Activated CD4-positive, alpha-beta T cell treated with anti-CD3 and anti-CD28 coated beads, Interleukin-2, Interleukin-4, amounts not matched to agents 100 ng/mL and 50 ng/mL, durations not matched to agents 16 hours and 8 hours (primary cell): ENCODE data around the gene LYRM2.

Experiments used
- DNase-seq: peaks from one replicate; pipeline ENCODE4 v3.0.0-alpha.2; 2020; ENCODE audit warnings: low spot score

The LYRM2 gene, protein sequence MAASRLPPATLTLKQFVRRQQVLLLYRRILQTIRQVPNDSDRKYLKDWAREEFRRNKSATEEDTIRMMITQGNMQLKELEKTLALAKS

DNA sequence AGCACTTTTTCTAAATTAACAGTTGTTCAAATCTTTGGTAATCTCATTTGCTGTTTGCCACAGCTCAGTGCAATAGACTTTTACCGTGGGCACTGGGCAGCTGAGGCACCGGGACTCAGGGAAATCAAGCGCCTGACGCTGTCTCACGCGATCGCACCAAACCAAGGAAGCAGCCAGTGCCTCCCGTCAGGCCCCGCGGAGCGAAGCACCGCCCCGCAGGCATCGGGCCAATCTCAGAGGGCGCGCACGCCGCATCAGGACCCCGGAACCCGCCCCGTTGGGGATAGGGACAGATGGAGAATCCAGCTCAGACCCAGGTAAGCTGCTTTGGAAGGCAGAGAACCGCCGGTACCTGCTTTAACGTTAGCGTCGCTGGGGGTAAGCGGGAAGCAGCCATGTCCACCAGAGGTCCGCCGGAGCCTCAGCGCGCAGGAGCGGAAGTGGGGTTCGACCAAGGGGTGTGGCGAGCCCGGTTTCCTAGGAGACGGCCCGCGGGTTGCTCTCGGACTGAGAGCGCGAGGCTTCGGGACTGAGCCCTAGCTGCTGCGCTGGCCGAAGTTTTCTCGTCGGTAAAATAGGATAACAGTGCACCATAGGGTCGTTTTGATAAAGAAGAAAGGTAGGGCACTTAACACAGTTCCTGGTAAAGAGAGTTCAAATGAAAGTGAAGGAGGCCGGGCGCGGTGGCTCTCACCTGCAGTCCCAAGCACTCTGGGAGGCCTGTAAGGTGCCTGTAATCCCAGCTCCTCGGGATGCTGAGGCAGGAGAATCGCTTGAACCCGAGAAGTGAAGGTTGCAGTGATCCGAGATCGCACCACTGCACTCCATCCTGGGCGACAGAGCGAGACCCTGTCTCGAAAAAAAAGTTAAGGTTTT lies at the start of gene LYRM2:
LYRM2 (minus strand) TSS at position 428 of the 876 bp plus-strand sequence; CDS start at position 397, 31 bp downstream.
- peak; percentile 93 for DNase-seq

DNA sequence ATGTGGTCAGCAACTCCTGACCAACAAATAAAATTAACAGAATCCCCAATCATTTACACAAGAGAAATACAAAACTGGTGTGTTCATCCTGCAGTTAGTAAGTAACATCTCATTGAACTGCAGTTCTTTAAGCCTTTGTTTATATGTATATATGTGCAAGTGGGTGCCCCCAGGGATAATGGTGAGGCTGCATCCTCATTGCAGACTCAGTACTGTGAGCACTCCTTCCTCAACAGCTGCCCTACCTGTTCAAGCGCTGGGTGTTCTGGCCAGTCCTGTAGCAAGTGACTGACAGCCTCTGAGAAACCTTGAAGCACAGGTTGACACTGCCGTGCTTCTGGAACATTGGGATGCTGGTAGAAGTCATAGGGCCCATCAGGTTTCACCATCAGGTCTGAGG lies 49.8 kb upstream of the LYRM2 start:
- no peak for DNase-seq

DNA sequence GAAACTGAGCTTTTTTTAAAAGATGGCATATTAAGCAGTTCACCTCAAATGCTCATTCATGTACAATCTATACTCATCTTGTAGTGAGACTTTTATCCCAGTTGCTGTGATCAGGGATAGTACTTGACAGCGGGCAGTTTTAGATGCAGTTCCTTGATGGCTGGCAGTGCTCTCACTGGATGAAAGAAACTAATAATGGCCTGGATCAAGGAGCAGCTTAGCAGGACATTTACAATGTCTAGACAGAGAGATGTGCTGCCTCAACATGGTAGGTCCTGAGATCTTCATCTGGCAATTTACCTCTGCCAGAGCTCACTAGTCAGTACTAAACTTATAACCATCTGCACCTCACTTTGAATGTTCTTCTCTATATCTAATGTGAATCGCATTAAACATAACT lies 46.8 kb upstream of the LYRM2 start:
- DNase-seq, result no peak

DNA sequence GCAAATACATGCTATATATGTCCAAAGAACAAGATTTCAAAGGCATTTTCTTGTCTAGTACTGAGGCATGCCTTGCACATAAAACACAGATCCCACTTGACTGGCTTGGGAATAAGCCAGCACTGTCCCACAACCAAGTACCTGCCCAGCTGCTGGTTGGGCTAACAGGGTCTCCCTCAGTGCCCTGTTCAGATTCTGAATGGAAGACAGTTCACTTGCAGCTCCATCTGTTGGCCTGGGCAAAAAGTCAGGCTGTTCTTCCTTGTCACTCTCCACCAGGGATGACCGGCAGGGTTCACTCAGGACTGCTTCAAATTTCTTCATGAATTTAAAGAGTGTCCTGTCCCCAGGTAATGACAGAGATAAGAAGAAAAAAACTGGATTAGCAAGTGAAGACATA lies 44.4 kb upstream of the LYRM2 start:
- no peak for DNase-seq

DNA sequence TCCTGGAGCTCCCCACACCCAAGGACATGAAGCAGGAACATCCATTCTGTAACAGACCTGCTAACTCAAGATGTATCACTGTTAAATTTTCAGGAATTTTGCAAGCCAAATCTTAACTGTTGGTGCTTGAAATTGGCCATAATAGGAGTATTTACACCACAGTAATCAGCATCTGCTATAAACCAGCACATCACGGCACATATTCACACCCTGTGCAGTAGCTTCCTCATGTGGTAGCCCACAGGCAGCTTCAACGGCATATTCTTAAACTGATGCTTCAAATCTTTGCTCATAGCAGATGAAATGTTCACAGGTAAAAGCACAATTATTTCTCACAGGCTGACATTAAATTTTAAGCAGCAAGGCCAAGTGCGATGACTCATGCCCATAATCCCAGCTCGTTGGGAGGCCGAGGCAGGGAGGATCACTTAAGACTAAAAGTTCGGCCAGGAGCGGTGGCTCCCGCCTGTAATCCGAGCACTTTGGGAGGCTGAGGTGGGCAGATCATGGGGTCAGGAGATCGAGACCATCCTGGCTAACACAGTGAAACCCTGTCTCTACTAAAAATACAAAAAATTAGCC lies 43.5 kb upstream of the LYRM2 start:
- no peak for DNase-seq

DNA sequence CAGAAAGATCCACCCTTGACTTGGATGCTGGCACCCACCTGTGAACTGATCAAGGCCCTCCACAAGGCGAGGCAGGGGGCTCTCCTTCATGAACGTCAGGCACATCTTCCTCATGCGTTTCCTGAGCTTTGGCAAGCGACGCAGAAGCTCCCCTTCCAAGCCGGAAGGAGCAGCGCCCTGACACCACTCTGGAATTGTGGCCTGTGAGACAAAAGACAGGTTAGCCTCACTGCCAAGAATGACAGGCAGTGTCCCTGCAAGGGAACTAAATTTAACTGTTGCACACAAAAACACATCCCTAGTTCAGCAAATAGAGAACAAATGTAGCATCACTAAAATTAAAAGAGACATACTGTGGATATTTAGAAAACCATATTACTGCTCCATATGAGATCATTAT lies 42.0 kb upstream of the LYRM2 start:
- DNase-seq, result no peak

DNA sequence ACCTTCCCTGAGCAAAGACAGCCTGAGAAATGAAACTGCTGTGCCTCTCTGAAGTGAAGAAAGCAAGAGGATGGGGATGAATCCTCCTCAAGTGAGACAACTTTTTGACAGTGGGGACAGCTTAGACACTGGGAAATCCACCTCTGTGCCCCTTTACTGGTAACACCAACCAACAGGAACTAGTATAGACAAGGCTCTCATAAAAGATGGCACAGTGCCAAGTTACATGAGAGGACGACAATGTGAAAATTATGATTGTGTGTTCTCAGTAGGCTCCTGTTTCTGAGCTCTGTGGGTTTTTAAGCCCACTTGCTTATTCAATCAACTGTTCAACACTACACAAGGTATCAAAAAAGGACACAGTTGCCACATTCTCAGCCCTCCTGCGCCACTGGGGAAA lies 41.6 kb upstream of the LYRM2 start:
- DNase-seq, result no peak

DNA sequence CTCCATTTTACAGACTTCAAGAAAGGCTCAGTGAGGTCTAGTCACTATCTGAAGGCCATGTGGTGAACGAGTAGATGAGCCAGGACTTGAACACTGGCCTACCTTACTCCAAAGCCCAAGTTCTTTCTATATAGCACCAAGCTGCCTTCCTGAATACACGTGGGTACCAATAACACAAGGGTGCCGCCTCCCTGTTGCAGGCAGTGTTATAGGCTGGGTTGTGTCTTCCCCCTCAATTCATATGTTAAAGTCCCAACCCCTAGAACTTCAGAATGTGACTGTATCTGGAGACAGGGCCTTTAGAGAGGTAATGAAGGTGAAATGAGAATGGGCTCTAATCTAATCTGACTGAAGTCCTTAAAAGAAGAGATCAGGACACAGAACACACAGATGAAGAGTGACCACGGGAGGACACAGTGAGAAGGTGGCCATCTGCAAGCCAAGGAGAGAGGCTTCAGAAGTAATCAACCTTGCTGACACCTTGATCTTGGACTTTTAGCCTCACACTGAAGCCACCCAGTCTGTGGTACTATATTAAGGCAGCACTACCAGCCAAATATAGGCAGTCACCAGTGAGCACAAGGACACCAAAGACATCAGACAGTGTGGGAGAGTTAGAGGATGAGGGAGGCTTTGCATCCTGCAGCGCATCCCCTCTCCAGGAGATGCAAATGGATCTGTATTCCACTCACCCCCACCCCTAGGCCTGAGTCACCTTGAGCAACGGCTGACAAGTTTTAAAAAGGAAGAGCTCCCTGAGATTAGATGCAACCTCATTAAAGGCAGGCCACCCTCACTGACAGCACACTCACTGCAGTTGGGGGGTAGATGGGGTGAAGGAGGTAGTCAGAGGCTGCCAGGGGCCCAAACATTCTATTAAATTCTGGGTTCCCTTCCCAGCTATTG lies 40.9 kb upstream of the LYRM2 start:
- DNase-seq, result no peak

DNA sequence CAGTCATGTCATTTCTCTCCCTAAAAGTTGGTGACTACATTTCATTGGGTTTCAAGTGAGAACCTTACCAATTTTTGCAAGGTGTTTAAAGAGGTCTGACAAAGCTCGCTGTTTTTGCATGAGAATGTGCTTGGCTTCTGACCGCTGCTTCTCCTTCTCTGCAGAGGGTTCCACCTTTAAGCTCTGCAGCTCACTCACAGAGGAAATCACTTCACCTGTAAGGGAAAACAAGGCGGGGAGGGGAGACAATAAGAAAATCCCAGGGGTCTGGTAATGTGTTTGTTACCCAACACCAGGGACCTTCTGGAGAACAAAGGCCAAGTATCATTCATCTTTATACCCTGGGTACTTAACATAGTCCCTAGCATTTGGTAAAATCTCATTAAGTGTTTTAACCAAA lies 40.0 kb upstream of the LYRM2 start:
- no peak for DNase-seq

DNA sequence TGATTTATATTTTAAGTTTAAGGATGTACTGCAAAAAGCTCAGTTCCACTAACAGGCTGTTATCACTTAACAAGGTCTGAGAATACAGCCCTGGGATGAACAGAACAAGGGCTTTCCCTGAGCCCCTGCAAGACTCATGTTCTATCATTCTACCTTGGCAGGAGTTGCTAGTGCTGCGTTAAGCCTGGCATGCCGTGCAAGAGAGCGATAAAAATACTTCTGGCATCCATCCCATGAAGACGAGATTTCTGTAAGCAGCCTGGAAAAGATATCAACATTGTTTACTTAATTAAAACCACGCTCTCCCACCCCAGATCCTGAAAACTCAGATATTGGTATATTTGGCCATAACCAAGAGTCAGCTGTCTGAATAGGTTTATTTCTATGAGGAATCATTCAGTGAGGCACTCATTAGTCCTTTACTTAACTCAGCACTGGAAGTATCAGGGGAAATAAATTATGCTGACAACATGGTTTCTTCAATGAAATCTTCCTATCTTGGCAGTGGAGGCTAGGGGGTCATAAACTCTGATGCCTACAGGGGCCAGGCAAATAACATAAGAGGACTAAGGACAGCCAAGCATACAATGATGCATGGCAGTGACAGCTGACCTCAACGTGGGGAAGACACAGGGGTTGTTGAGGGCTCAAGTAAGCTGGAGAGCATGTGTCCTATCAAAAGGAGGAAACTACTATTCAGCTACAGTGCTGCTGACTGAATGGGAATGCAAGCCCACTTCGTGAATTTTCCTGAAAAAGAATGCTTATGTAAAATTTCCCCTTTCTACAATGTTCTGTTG lies 37.6 kb upstream of the LYRM2 start:
- no peak for DNase-seq

DNA sequence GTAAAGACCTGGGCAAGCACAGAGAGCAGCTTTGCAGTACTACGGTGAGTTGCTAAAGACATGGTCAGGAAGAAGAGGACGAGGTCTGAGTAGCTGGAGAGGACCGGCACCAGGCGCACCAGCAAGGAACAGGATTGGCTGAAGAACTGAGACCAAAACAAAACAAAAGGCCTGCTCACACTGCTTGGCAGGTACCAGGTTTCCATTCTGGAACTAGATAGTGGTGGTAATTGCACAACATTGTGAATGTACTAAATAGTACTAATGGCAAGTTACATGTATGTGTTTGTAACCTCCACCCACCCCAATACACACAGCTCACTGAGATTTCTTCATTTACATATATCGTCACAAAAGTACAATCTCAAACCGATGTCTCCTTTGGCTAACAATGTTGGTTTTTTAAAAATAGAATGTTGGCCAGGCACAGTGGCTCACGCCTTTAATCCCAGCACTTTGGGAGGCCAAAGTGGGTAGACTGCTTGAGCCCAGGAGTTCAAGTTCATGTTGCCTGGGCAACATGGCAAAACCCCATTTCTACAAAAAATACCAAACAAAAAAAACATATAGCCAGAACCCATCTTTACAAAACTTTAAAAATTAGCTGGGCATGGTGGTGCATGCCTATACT lies 32.5 kb upstream of the LYRM2 start:
- no peak for DNase-seq

DNA sequence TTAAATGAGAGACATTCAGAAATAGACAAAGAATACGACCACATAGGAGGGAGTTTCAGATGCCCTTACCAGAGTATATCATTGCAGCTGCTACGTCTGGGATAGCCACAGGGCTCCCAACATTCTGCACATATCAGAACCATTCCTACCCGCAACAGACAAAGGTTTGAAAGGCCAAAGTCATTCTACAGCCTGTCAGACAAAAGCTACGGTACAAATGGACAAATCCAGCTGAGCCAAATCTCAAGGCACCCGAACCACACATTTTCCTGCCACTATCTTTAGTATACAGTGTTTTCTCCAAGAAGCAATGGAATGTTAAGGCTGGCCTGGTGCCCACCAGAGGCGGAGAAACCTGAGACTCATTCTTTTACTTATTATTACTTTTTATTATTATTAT lies 30.5 kb upstream of the LYRM2 start:
- no peak for DNase-seq

DNA sequence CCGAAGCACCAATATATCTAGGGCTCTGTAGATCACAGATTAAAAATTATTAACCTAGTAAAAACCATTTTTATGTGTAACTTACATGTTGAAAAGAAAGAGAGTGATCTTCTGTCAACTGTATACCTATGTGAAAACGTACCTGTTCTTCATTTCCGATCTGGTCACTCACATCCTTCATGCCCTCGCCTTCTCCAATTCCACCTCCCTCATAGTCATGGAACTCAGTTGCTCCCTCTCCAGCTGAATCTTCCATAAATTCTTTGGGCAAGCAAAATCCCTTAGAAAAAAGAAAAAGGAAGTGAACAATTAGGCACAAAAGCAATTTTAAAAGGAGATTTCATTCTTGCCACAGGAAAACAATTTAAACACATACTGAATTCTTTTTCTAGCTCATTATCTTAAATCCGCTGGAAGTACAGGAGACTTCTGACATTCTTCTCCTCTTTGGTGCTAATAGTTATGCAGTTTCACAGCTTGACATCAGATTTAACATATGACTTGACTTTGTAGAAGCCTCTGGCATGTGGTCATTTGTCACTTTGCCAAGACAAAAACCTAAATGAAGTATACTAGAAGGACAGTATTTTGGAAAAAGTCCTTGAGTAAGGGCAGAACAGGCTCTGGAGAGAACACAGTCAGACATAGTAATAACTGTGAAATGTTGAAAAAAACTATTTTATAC lies 29.5 kb upstream of the LYRM2 start:
- no peak for DNase-seq

DNA sequence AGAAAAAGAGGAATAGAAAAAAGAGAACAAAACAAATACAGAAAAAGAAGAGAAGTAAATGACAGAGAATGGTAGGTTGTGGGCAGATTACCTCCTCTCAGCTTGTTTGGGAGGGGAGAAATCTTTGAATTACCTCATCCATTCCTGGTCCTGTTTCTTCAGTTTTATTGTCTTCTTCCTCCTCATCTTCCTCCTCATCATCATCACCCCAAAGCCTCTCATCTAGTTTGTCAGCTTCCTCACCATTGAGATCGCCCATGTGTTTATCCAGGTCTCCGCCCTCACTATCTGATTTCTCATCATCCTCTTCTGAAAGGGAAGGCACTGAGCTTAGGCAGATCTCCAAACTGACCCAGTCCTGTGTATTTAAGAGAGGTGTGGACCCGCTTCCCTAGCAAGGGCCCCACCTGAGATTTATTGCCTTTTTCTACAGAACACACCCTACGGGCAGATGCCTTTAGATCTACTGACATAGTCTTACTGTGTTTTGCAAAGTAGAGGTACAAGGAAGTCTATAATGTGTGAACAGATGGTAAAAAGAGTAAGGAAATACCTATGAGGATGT lies 24.2 kb upstream of the LYRM2 start:
- no peak for DNase-seq

DNA sequence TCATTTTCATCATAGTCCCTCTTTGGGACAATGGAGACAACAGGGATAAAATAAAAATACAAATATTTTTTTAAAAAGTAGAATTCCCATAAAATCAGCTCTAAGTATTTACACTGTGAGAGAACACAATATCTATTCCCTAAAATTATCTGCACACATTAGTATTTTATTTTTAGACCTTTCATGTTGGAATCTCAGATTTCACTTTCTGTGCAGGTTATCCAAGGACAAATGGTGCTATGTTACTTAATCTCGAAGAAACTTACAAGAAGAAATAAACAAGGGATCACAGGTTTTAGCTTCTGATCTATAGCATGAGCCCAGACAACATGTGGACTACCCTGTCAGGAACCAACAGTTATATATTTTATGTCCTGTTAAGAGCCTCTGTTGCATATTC lies 23.0 kb upstream of the LYRM2 start:
- no peak for DNase-seq

DNA sequence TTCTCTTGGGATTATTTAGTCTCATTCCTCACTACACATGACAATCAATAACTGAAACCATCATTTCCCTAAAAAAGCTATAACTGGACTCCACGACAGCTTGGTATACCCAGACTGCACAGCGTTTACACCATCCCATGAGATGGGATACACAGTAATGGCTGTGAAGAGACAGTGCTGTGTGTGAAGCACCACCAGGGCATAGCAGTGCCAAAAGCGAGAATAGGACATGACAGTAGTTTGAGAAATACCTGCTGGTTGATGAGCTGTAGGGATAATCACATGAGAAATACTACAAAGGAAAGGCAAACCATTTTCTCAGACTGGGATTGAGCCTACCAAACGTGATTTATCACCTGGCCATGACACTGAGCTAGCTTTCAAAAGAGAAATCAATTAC lies 22.4 kb upstream of the LYRM2 start:
- DNase-seq, result no peak

DNA sequence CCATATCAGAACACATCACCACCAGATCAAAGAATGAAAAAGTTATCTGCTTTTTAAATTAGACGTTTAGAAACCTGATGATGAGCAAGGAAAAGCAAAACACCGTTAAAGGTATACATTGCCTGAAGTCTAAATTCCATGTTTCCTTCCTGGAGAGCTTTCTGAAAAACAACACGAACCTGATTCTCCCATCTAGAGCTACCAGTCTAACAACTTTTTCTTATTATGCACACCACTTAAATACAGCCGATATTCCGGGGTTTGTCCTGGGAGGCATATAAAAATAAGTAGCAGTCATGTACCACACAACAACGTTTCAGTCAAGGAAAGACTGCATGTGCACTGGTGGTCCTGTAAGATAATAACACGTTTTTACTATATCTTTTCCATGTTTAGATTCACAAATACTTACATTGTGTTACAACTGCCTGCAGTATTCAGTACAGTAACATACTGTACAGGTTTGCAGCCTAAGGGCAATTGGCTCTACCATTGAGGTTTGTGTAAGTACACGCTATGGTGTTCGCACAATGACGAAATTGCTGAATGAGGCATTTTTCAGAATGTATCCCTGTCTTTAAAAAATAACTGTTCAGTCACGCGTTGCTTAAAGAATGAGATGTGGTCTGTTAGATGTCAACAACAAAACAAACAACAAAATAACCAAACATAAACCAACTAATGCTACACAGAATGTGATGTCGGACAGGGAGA lies 19.1 kb upstream of the LYRM2 start:
- no peak for DNase-seq

DNA sequence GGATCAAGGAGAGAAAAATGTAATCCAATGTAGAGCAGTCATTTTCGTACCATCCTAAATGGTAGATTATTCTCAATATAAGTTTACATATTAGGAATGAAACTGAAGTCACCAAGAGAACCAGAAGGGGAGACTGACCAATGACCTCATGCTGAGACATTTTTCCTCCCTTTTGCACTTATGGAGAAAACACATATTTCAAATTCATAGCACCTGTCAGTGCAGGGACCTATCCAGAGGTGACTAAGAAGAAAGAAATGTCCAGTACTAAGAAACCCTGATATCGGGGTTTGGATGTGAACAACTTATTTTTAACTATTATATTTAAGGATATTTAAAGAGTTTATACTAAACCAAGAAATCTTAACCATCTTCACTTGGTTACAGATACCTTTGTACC lies 16.6 kb upstream of the LYRM2 start:
- no peak for DNase-seq

DNA sequence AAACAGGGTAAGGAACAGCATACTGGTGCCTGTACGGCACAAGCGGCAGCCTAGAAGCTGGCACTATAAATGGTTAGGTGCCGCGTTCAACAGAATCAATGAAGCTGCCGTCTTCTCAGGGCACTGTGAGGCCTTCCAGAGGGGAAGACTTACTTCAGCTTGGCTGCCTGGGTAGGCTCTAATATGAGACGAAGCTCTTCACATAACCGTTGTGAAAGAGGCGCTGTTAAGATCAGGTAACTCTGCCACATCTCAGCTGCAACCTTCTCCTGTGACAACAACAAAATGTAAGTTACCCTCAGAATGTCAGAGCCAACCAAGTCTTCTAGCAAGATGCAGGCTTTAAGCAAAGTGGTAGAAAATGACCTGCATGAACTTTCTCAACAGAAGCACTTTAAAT lies 12.0 kb upstream of the LYRM2 start:
- no peak for DNase-seq

DNA sequence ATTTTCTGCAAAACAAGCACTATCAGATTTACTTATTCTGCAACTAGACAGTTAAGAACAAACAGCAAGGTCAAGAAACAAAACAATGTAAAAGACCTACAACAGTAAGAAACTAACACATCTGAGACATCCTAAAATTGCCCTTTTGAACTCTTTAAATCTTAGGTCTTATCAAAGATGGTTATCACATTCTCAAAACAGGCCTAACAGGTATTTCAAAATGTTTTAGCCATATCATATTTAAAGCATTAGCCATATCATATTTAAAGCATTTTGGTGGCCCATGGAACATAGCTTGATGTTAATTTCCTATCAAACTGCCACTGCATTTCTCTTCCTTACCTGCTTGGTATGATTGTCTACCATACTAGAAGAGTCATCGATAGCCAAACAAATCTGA lies 11.1 kb upstream of the LYRM2 start:
- DNase-seq, result no peak
